ENCODE measurements around the gene PANX1.

DNA sequence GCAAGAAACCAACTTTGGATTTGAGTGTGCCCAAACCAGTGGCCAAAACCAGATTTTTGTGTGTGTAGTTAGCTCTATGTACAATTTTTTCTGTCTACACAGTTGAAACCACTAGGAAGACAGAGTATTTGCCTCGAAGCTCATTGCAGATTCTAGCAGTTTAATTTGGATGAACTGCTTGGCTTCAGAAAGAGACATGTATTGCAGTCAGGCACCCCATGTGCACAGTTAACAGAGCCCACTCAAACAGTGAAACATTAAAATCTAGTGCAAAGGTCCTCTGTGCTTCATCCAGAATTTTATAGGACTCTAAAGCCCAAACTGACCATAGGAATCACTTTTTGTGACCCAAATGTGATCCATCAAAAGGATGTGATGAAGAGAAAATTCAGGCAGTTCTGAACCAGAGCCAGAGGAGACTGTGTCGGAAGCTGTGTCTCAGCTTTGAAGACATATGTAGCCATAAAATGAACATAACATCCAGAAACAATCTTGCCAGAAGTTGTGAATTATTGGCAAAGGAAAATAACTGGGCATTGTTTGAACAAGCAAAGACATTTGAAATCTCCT is 82.7 kb downstream of the PANX1 start:
- TF ChIP-seq GATA2 (IDR thresholded peaks at IDR 0.05; ENCODE audit: low read depth, low read length) (no peak), GATA3 (IDR thresholded peaks at IDR 0.05; ENCODE audit: low read depth, low read length) (no peak)
